Measurements from ENCODE around the gene MSL1.
"Not testable (repeated sequence)": the region's sequence is repeated elsewhere in the genome, so short reads cannot be mapped to it uniquely, and the experiment has no call there.

Gene MSL1

GRCh38 chr17:40134184-40134583 lies 12.4 kb downstream of the MSL1 start:
- no peak for TF ChIP-seq CTCF (conservative IDR thresholded peaks at IDR 0.05; ENCODE audit: low read depth, low read length)
- no peak overlapping the region for H3K4me3 ChIP-seq (ENCODE audit: low read depth, low read length)
- no peak for DNase-seq (ENCODE audit: low read depth)

- no peak overlapping the region for H3K4me3 ChIP-seq (ENCODE audit: low read depth, low read length)
- no peak for DNase-seq (ENCODE audit: low read depth)
- no peak for TF ChIP-seq CTCF (conservative IDR thresholded peaks at IDR 0.05; ENCODE audit: low read depth, low read length)
Observed at GRCh38 chr17:40135817-40136216, 14.0 kb downstream of the MSL1 start.

GRCh38 chr17:40139566-40140058 lies 17.8 kb downstream of the MSL1 start:
- TF ChIP-seq CTCF (conservative IDR thresholded peaks at IDR 0.05; ENCODE audit: low read depth, low read length), result no peak
- peak overlapping the region; percentile 87 for H3K4me3 ChIP-seq (ENCODE audit: low read depth, low read length)
- no peak for DNase-seq (ENCODE audit: low read depth)

GRCh38 chr17:40143166-40143565 lies 21.4 kb downstream of the MSL1 start:
- H3K4me3 ChIP-seq (ENCODE audit: low read depth, low read length); DNase-seq (ENCODE audit: low read depth): not testable (repeated sequence)

- no peak for DNase-seq (ENCODE audit: low read depth)
- TF ChIP-seq CTCF (conservative IDR thresholded peaks at IDR 0.05; ENCODE audit: low read depth, low read length), result no peak
- H3K4me3 ChIP-seq (ENCODE audit: low read depth, low read length), result no peak overlapping the region
Observed at GRCh38 chr17:40145476-40145875, 23.7 kb downstream of the MSL1 start.

GRCh38 chr17:40148527-40148926 lies 26.8 kb downstream of the MSL1 start:
- no peak for DNase-seq (ENCODE audit: low read depth)
- TF ChIP-seq CTCF (conservative IDR thresholded peaks at IDR 0.05; ENCODE audit: low read depth, low read length), result no peak
- no peak overlapping the region for H3K4me3 ChIP-seq (ENCODE audit: low read depth, low read length)

GRCh38 chr17:40150276-40150675 lies 28.5 kb downstream of the MSL1 start:
- no peak overlapping the region for H3K4me3 ChIP-seq (ENCODE audit: low read depth, low read length)
- DNase-seq (ENCODE audit: low read depth), result peak; percentile 15
- no peak for TF ChIP-seq CTCF (conservative IDR thresholded peaks at IDR 0.05; ENCODE audit: low read depth, low read length)
